H1 (cell line): ENCODE results near the gene MAP7. TPM values are rescaled to one million over a fixed set of nuclear protein-coding genes. Genes with fewer than 3 reads are reported as not detected.

Source experiments
- CTCF ChIA-PET: fragments of 300-600 bp; sonication (Branson Sonifier 250); formaldehyde crosslinking; loops from one replicate; lab custom pipeline; 2021; ENCODE audit not compliant: partially characterized antibody; lab: Charles Lee
- POLR2A ChIA-PET: fragments of 300-600 bp; sonication (Branson Sonifier 250); formaldehyde crosslinking; loops from one replicate; lab custom pipeline; 2021; ENCODE audit warnings: inconsistent platforms; ENCODE audit not compliant: partially characterized antibody; lab: Charles Lee
- DNase-seq, 2 experiments: peaks; one replicate each; pipeline versions ENCODE4 v3.0.0 to v3.0.0-alpha.2; 2010 to 2022; ENCODE audit warnings: low spot score in 2 of 2, low read depth in 1 of 2, mixed read lengths in 1 of 2
- FAIRE-seq: peaks from 2 replicates; lab custom pipeline; 2011; peaks lifted over from hg19 to GRCh38; lab: Jason Lieb, UNC
- H2AFZ ChIP-seq: 2 replicates; pipeline ENCODE4 v1.8.1; 2012; ENCODE audit warnings: low read length, inconsistent platforms
- H2AK5ac ChIP-seq: 2 replicates; pipeline ENCODE4 v1.6.1; 2013; ENCODE audit warnings: low read depth, low read length
- H2BK120ac ChIP-seq: replicated peaks from 2 replicates; pipeline ENCODE3; 2013; ENCODE audit warnings: low read depth, low read length, inconsistent platforms
- H2BK12ac ChIP-seq: 2 replicates; pipeline ENCODE4 v1.6.1; 2013; ENCODE audit warnings: low read depth, low read length
- H2BK15ac ChIP-seq: 2 replicates; pipeline ENCODE4 v1.6.1; 2013; ENCODE audit warnings: low read length
- H2BK20ac ChIP-seq: 2 replicates; pipeline ENCODE4 v1.6.1; 2013; ENCODE audit warnings: low read length
- H2BK5ac ChIP-seq: 2 replicates; pipeline ENCODE4 v1.6.1; 2013; ENCODE audit warnings: low read depth, low read length
- H3K14ac ChIP-seq: 2 replicates; pipeline ENCODE4 v1.6.1; 2013; ENCODE audit warnings: inconsistent platforms; ENCODE audit not compliant: insufficient read length
- H3K18ac ChIP-seq: 2 replicates; pipeline ENCODE4 v1.6.1; 2013; ENCODE audit warnings: low read length; ENCODE audit errors: extremely low read depth
- H3K23ac ChIP-seq: 2 replicates; pipeline ENCODE4 v1.6.1; 2013; ENCODE audit warnings: inconsistent platforms; ENCODE audit not compliant: insufficient read length
- H3K23me2 ChIP-seq: 2 replicates; pipeline ENCODE4 v1.6.1; 2013; ENCODE audit warnings: low read depth, low read length
- H3K27ac ChIP-seq: 2 replicates; pipeline ENCODE4 v1.6.1; 2011; ENCODE audit warnings: low read depth, low read length, inconsistent platforms
- H3K27me3 ChIP-seq, 4 experiments: replicated peaks in 1 of 4; 1 replicate in 1 of 4; 2 replicates in 3 of 4; pipeline versions ENCODE4 v1.6.1 to v1.8.1; 2011 to 2013; ENCODE audit warnings: low read length in 3 of 4, mild to moderate bottlenecking in 3 of 4, inconsistent platforms in 2 of 4, mixed read lengths in 2 of 4, moderate library complexity in 1 of 4; ENCODE audit not compliant: control insufficient read depth in 3 of 4, insufficient read depth in 3 of 4; ENCODE audit errors: extremely low read depth in 1 of 4
- H3K36me3 ChIP-seq, 4 experiments: 2 replicates each; pipeline versions ENCODE4 v1.6.1 to v1.8.1; 2011 to 2013; ENCODE audit warnings: mild to moderate bottlenecking in 4 of 4, low read length in 3 of 4, moderate library complexity in 2 of 4, control low read depth in 1 of 4, inconsistent platforms in 1 of 4; ENCODE audit not compliant: insufficient read depth in 4 of 4, control insufficient read depth in 2 of 4
- H3K4ac ChIP-seq: replicated peaks from 2 replicates; pipeline ENCODE3; 2013; ENCODE audit warnings: low read length, low read depth, mixed read lengths, inconsistent platforms; ENCODE audit not compliant: insufficient read length
- H3K4me1 ChIP-seq, 4 experiments: replicated peaks in 1 of 4; 1 replicate in 1 of 4; 2 replicates in 3 of 4; pipeline versions ENCODE4 v1.6.1 to v1.8.1; 2011 to 2013; ENCODE audit warnings: low read length in 3 of 4, inconsistent platforms in 2 of 4, mixed read lengths in 1 of 4; ENCODE audit not compliant: insufficient read depth in 4 of 4, control insufficient read depth in 3 of 4
- H3K4me2 ChIP-seq, 2 experiments: 2 replicates each; pipeline versions ENCODE4 v1.6.1 to v1.8.1; 2011 to 2013; ENCODE audit warnings: low read depth in 2 of 2, low read length in 2 of 2, control low read depth in 1 of 2, inconsistent platforms in 1 of 2, mild to moderate bottlenecking in 1 of 2; ENCODE audit not compliant: insufficient read depth in 1 of 2
- H3K4me3 ChIP-seq, 4 experiments: fragments of 200-600, 300-600 bp in 1 of 4; sonication (generic), shearing (Covaris generic), sonication (Bioruptor Twin) in 1 of 4; 2 replicates each; pipeline versions ENCODE4 v1.5.1 to v1.8.1; 2011 to 2016; ENCODE audit warnings: low read length in 4 of 4, low read depth in 3 of 4, control low read depth in 2 of 4, inconsistent platforms in 2 of 4, mild to moderate bottlenecking in 2 of 4, mixed read lengths in 1 of 4, moderate library complexity in 1 of 4; ENCODE audit not compliant: insufficient read depth in 2 of 4; ENCODE audit errors: extremely low read depth in 1 of 4
- H3K56ac ChIP-seq: replicated peaks from 2 replicates; pipeline ENCODE3; 2013; ENCODE audit warnings: low read depth, mild to moderate bottlenecking, mixed read lengths, low read length, inconsistent platforms; ENCODE audit not compliant: insufficient read length
- H3K79me1 ChIP-seq: 2 replicates; pipeline ENCODE4 v1.6.1; 2013; ENCODE audit warnings: low read depth, low read length, control low read depth
- H3K79me2 ChIP-seq, 2 experiments: 2 replicates each; pipeline versions ENCODE4 v1.6.1 to v1.8.1; 2012 to 2013; ENCODE audit warnings: low read length in 2 of 2, mild to moderate bottlenecking in 2 of 2, inconsistent platforms in 1 of 2; ENCODE audit not compliant: insufficient read depth in 2 of 2, control insufficient read depth in 1 of 2
- H3K9ac ChIP-seq, 4 experiments: replicated peaks in 1 of 4; 1 replicate in 1 of 4; 2 replicates in 3 of 4; pipeline versions ENCODE4 v1.6.1 to v1.8.1; 2011 to 2013; ENCODE audit warnings: low read depth in 3 of 4, low read length in 3 of 4, control low read depth in 2 of 4, mild to moderate bottlenecking in 2 of 4, moderate library complexity in 2 of 4, inconsistent platforms in 1 of 4; ENCODE audit errors: extremely low read depth in 1 of 4
- H3K9me3 ChIP-seq, 2 experiments: 2 replicates each; pipeline versions ENCODE4 v1.6.1 to v1.8.1; 2012 to 2013; ENCODE audit warnings: mild to moderate bottlenecking in 2 of 2, moderate library complexity in 2 of 2, control low read depth in 1 of 2, inconsistent platforms in 1 of 2, low read depth in 1 of 2, low read length in 1 of 2, mixed read lengths in 1 of 2; ENCODE audit not compliant: insufficient read depth in 2 of 2
- H4K20me1 ChIP-seq, 2 experiments: replicated peaks in 1 of 2; 2 replicates each; pipeline versions ENCODE3 to v1.8.1; 2011 to 2013; ENCODE audit warnings: inconsistent platforms in 2 of 2, low read length in 2 of 2, mild to moderate bottlenecking in 1 of 2; ENCODE audit not compliant: insufficient read depth in 2 of 2, control insufficient read depth in 1 of 2
- H4K5ac ChIP-seq: 2 replicates; pipeline ENCODE4 v1.6.1; 2013; ENCODE audit warnings: low read length, low read depth, mixed read lengths, inconsistent platforms; ENCODE audit not compliant: insufficient read length
- H4K8ac ChIP-seq: 2 replicates; pipeline ENCODE4 v1.8.0; 2013; ENCODE audit warnings: mild to moderate bottlenecking, moderate library complexity, low read length, inconsistent platforms; ENCODE audit not compliant: insufficient read depth; ENCODE audit errors: extremely low read depth
- H4K91ac ChIP-seq: replicated peaks from 2 replicates; pipeline ENCODE3; 2013; ENCODE audit warnings: low read length, mixed read lengths, inconsistent platforms; ENCODE audit not compliant: insufficient read length
- MAX ChIP-seq: IDR thresholded peaks from 2 replicates; pipeline ENCODE4 v1.6.1; 2012; ENCODE audit warnings: inconsistent platforms
- SP2 ChIP-seq: IDR thresholded peaks from 2 replicates; pipeline ENCODE4 v1.6.1; 2012; ENCODE audit warnings: mild to moderate bottlenecking, low read length, inconsistent platforms
- WGBS, 2 experiments: shearing (Covaris generic) in 1 of 2; methylation state at CpG; one replicate each; pipeline versions ENCODE4 v1.1.6 to v1.1.7; 2013 to 2015; ENCODE audit warnings: low lambda C conversion rate in 2 of 2, mixed read lengths in 2 of 2, inconsistent platforms in 1 of 2, low coverage in 1 of 2, missing lambda C conversion rate in 1 of 2; ENCODE audit not compliant: insufficient replicate concordance in 2 of 2, insufficient coverage in 1 of 2, insufficient read length in 1 of 2; ENCODE audit errors: extremely low coverage in 1 of 2, missing lambda C conversion rate in 1 of 2; 5-methylcytosine and 5-hydroxymethylcytosine counted together
- polyA plus RNA-seq, 7 experiments: library from polyadenylated mRNA; depleted of rRNA in 3 of 7; stranded (reverse) in 5 of 7; unstranded in 2 of 7; fragments of >200 nt in 5 of 7; fragments of 200-250 nt in 2 of 7; gene quantifications; 1 replicate in 5 of 7; 2 replicates in 1 of 7; 4 replicates in 1 of 7; pipeline versions ENCODE4 v1.2.1 to v1.2.3, GENCODE V29; 2011 to 2013; ENCODE audit warnings: missing spikeins in 2 of 7, mixed read lengths in 2 of 7
- total RNA-seq: library from RNA; stranded (reverse); fragmentation: NEBNext Ultra II Directional; extraction: Animal tissue kit (Norgen Biotek cat#: 25700); gene quantifications from 2 replicates; pipeline ENCODE4 v1.2.1, GENCODE V29; 2021

The MAP7 gene
- total and polyA plus RNA-seq, 2 of the 8 experiments (the other 6 are each of a cell fraction or from before 2014, with no cell fraction given): 13.5 to 66.9 TPM

GRCh38 chr6:136591617-136592016, 41.4 kb upstream of the MAP7 start:
- CTCF ChIA-PET: interaction anchor here (1.0 to 1.9 kb wide), 3 partner anchors 52 to 254 kb away, joined by 3 to 7 read pairs (median 6); partner anchors contain the start of gene MAP3K5
- H4K20me1 ChIP-seq: no peaks in the 10 kb centered on the region
- no peak overlapping the region for H4K5ac ChIP-seq
- H3K9me3 ChIP-seq: peaks cover 5 to 6% of the 10 kb centered on the region in 2 experiments
- no peaks in the 10 kb centered on the region for H3K79me1 ChIP-seq
- peak overlapping the region in 1 of 4 experiments; percentile 12; a peak in 1 of 8 replicates for H3K4me3 ChIP-seq
- H3K23ac ChIP-seq: no peak overlapping the region
- no peaks in the 10 kb centered on the region for H3K36me3 ChIP-seq
- no peak overlapping the region for H3K18ac ChIP-seq
- H2BK5ac ChIP-seq: peak overlapping the region; percentile 72; the same call in 1 of the 2 replicates
- H4K8ac ChIP-seq: no peak overlapping the region
- H2AK5ac ChIP-seq: no peak overlapping the region
- no peak overlapping the region; the same call in 1 of the 2 replicates for H2BK12ac ChIP-seq
- no peak overlapping the region for H3K27ac ChIP-seq
- H3K27me3 ChIP-seq: no peaks in the 10 kb centered on the region
- POLR2A ChIA-PET: no interaction called here
- no peaks in the 10 kb centered on the region for H3K79me2 ChIP-seq
- H2BK120ac ChIP-seq: no peak overlapping the region
- H3K4me1 ChIP-seq: peaks cover 5 to 26% (median 20%) of the 10 kb centered on the region in 4 experiments
- H3K4ac ChIP-seq: no peak overlapping the region
- DNase-seq (no peak), FAIRE-seq (no peak)
- H3K56ac ChIP-seq: no peak overlapping the region
- H3K9ac ChIP-seq: no peak overlapping the region
- H2AFZ ChIP-seq: no peak overlapping the region
- H3K14ac ChIP-seq: no peak overlapping the region
- no peak overlapping the region for H2BK20ac ChIP-seq
- TF ChIP-seq SP2: no peak
- peak; percentile 16; the same call in 1 of the 2 replicates for TF ChIP-seq MAX
- 0% methylated on average over 1 of the region's 1 CpG; no CpG with 5 or more reads in 1 of the 2 experiments for WGBS, 2 experiments
- H3K4me2 ChIP-seq: peak overlapping the region; percentile 14 to 42; a peak in 3 of 4 replicates
- no peak overlapping the region for H4K91ac ChIP-seq
- H3K23me2 ChIP-seq: no peaks in the 10 kb centered on the region; the same call in 1 of the 2 replicates
- H2BK15ac ChIP-seq: no peak overlapping the region
